ENCODE measurements around the gene CLBA1.

- TF ChIP-seq CTCF (conservative IDR thresholded peaks at IDR 0.05; ENCODE audit: low read depth, low read length): no peak
- TF ChIP-seq EZH2 (IDR thresholded peaks at IDR 0.05; ENCODE audit: borderline replicate concordance, low read depth, low read length, poor library complexity, severe bottlenecking): no peak
Measured at GRCh38 chr14:104975481-104976197, 9.9 kb upstream of the CLBA1 start.

Measured in A673 (cell line).